ENCODE data around the gene KCNK15.

KCNK15 gene

GRCh38 chr20:44733341-44734069, 12.2 kb upstream of the KCNK15 start:
- H3K27me3 ChIP-seq (replicated peaks in 2 of 5; ENCODE audit: control insufficient read depth in 4 of 5, insufficient read depth in 5 of 5, low read length in 4 of 5), result no peaks in the 10 kb centered on the region
- ChIA-PET CTCF (interaction anchor here (0.6 to 7.7 kb wide), 17 partner anchors 8 to 165 kb away, joined by 3 to 130 read pairs (median 4); no protein-coding TSS in a partner anchor), POLR2A (no interaction called here)
- H3K4me3 ChIP-seq (ENCODE audit: control insufficient read depth in 1 of 7, extremely low read depth in 1 of 7, insufficient read depth in 4 of 7, low read depth in 2 of 7, low read length in 6 of 7), result no peak overlapping the region
- peaks cover 0 to 13% (median 6%) of the 10 kb centered on the region in 4 experiments for H3K4me1 ChIP-seq (ENCODE audit: control extremely low read depth in 1 of 4, control insufficient read depth in 4 of 4, insufficient read depth in 4 of 4, low read length in 3 of 4)
- WGBS (ENCODE audit: insufficient coverage), result 43% methylated on average over 6 of the region's 7 CpGs
- no peak overlapping the region for H3K27ac ChIP-seq (ENCODE audit: insufficient read depth in 1 of 2, low read depth in 1 of 2, low read length in 2 of 2, poor library complexity in 1 of 2, severe bottlenecking in 2 of 2)
- H3K9me3 ChIP-seq (ENCODE audit: control extremely low read depth in 1 of 5, control insufficient read depth in 4 of 5, insufficient read depth in 2 of 5, low read depth in 1 of 5, low read length in 4 of 5), result no peaks in the 10 kb centered on the region
- no peaks in the 10 kb centered on the region for H3K36me3 ChIP-seq (ENCODE audit: control insufficient read depth in 4 of 4, insufficient read depth in 4 of 4, low read length in 3 of 4)
- peak; percentile 60 to 83 (median 76) for DNase-seq

DNA sequence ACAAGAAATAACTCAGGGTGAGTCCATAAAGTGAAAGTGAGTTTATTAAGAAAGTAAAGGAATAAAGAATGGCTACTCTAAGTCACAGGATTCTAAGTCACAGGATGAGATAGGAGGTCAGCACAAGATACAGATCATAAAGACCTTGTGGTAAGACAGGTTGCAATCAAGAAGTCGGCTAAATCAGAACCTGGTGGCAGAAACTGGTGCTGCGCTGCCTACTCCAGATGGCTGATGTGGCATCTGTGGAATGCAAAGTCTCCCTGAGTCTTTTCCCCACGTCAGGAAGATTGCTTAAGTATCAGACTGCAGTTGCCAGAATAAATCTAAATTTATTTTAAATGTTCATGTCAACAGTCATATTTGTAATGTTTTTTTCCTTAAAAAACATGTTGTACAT, 10.7 kb upstream of the KCNK15 start:
- Histone ChIP-seq H3K27ac (ENCODE audit: insufficient read depth in 1 of 2, low read depth in 1 of 2, low read length in 2 of 2, poor library complexity in 1 of 2, severe bottlenecking in 2 of 2) (no peak overlapping the region), H3K36me3 (ENCODE audit: control insufficient read depth in 4 of 4, insufficient read depth in 4 of 4, low read length in 3 of 4) (no peaks in the 10 kb centered on the region), H3K4me3 (ENCODE audit: control insufficient read depth in 1 of 7, extremely low read depth in 1 of 7, insufficient read depth in 4 of 7, low read depth in 2 of 7, low read length in 6 of 7) (no peak overlapping the region), H3K4me1 (ENCODE audit: control extremely low read depth in 1 of 4, control insufficient read depth in 4 of 4, insufficient read depth in 4 of 4, low read length in 3 of 4) (peaks cover 0 to 9% (median 4%) of the 10 kb centered on the region in 4 experiments), H3K9me3 (ENCODE audit: control extremely low read depth in 1 of 5, control insufficient read depth in 4 of 5, insufficient read depth in 2 of 5, low read depth in 1 of 5, low read length in 4 of 5) (no peaks in the 10 kb centered on the region), H3K27me3 (replicated peaks in 2 of 5; ENCODE audit: control insufficient read depth in 4 of 5, insufficient read depth in 5 of 5, low read length in 4 of 5) (no peaks in the 10 kb centered on the region)
- POLR2A ChIA-PET, result no interaction called here
- CTCF ChIA-PET, result interaction anchor here (1.6 to 7.7 kb wide), 3 partner anchors 13 to 132 kb away, joined by 3 to 130 read pairs (median 8); no protein-coding TSS in a partner anchor
- no peak for DNase-seq
- 96% methylated on average over 2 of the region's 3 CpGs for WGBS (ENCODE audit: insufficient coverage)

DNA sequence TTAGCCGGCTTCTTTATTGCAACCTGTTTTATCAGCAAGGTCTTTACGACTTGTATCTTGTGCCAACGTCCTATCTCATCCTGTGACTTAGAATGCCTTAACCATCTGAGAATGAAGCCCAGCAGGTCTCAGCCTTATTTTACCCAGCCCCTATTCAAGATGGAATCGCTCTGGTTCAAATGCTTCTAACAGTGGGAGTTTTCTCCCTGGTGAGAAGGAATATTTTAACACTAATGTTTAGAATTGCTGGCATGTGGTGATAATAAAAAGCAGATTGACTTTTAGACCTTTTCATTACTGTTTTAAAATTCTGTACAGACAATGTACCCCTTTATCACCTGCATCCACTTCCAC, 9.9 kb upstream of the KCNK15 start:
- ChIA-PET CTCF (interaction anchor here (7.7 kb wide), 1 partner anchor 52 kb away, joined by 130 read pairs; no protein-coding TSS in a partner anchor), POLR2A (no interaction called here)
- DNase-seq, result no peak
- Histone ChIP-seq H3K27me3 (replicated peaks in 2 of 5; ENCODE audit: control insufficient read depth in 4 of 5, insufficient read depth in 5 of 5, low read length in 4 of 5) (no peaks in the 10 kb centered on the region), H3K9me3 (ENCODE audit: control extremely low read depth in 1 of 5, control insufficient read depth in 4 of 5, insufficient read depth in 2 of 5, low read depth in 1 of 5, low read length in 4 of 5) (no peaks in the 10 kb centered on the region), H3K4me1 (ENCODE audit: control extremely low read depth in 1 of 4, control insufficient read depth in 4 of 4, insufficient read depth in 4 of 4, low read length in 3 of 4) (peaks cover 0 to 9% (median 4%) of the 10 kb centered on the region in 4 experiments), H3K4me3 (ENCODE audit: control insufficient read depth in 1 of 7, extremely low read depth in 1 of 7, insufficient read depth in 4 of 7, low read depth in 2 of 7, low read length in 6 of 7) (peak overlapping the region in 1 of 7 experiments; percentile 53), H3K27ac (ENCODE audit: insufficient read depth in 1 of 2, low read depth in 1 of 2, low read length in 2 of 2, poor library complexity in 1 of 2, severe bottlenecking in 2 of 2) (no peak overlapping the region), H3K36me3 (ENCODE audit: control insufficient read depth in 4 of 4, insufficient read depth in 4 of 4, low read length in 3 of 4) (no peaks in the 10 kb centered on the region)
- 100% methylated on average over 3 of the region's 4 CpGs for whole genome bisulfite sequencing (ENCODE audit: insufficient coverage)

DNA sequence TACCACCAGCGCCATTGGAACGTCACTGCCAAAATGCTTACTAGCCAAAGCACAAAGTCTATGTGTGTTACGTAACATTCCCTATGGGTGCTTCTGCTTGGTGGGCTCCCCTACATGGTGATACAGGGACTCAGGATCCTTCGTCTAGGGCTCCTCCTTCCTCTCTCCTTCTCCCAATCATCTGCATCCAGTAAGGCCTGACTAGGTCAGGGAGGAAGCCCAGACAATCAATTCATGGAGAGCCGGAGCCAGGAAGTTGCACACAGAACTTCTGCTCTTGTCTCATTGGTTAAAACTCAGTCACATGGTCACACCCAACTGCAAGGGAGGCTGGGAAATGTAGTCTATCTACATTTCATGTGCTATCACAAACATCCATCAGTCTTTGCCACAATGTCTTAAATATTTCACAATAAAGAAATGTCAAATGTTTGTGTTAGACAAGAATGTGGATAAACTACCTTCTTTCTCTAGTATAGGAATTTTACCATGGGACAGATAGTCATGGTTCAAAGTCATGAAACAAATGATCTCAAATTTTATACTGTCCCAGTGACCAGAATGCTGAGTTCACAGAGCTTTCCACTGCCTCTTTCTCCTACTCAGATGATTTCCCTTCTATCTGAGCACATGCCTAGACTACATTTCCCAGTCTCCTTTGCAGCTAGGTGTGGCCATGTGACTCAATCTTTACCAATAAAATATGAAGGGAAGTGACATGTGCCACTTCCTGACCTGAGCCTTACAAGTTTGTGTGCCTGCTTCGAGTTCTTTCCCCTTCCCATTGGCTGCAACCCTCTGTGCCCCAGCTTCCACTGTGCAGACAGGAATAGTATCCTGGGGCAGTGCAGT, 9.3 kb upstream of the KCNK15 start:
- H3K4me3 ChIP-seq (ENCODE audit: control insufficient read depth in 1 of 7, extremely low read depth in 1 of 7, insufficient read depth in 4 of 7, low read depth in 2 of 7, low read length in 6 of 7), result peak overlapping the region in 2 of 7 experiments; percentile 29 to 53
- H3K36me3 ChIP-seq (ENCODE audit: control insufficient read depth in 4 of 4, insufficient read depth in 4 of 4, low read length in 3 of 4), result no peaks in the 10 kb centered on the region
- H3K9me3 ChIP-seq (ENCODE audit: control extremely low read depth in 1 of 5, control insufficient read depth in 4 of 5, insufficient read depth in 2 of 5, low read depth in 1 of 5, low read length in 4 of 5), result no peaks in the 10 kb centered on the region
- ChIA-PET CTCF (interaction anchor here (1.3 to 3.0 kb wide), 4 partner anchors 11 to 53 kb away, joined by 3 to 16 read pairs (median 8); no protein-coding TSS in a partner anchor), POLR2A (interaction anchor here (0.6 kb wide), 1 partner anchor 133 kb away, joined by 6 read pairs; no protein-coding TSS in a partner anchor)
- no peaks in the 10 kb centered on the region for H3K27me3 ChIP-seq (replicated peaks in 2 of 5; ENCODE audit: control insufficient read depth in 4 of 5, insufficient read depth in 5 of 5, low read length in 4 of 5)
- no peak overlapping the region for H3K27ac ChIP-seq (ENCODE audit: insufficient read depth in 1 of 2, low read depth in 1 of 2, low read length in 2 of 2, poor library complexity in 1 of 2, severe bottlenecking in 2 of 2)
- 53% methylated on average over 4 of the region's 6 CpGs for WGBS (ENCODE audit: insufficient coverage)
- DNase-seq, result peak; percentile 81 to 88 (median 87)
- H3K4me1 ChIP-seq (ENCODE audit: control extremely low read depth in 1 of 4, control insufficient read depth in 4 of 4, insufficient read depth in 4 of 4, low read length in 3 of 4), result peaks cover 0 to 9% (median 4%) of the 10 kb centered on the region in 4 experiments

DNA sequence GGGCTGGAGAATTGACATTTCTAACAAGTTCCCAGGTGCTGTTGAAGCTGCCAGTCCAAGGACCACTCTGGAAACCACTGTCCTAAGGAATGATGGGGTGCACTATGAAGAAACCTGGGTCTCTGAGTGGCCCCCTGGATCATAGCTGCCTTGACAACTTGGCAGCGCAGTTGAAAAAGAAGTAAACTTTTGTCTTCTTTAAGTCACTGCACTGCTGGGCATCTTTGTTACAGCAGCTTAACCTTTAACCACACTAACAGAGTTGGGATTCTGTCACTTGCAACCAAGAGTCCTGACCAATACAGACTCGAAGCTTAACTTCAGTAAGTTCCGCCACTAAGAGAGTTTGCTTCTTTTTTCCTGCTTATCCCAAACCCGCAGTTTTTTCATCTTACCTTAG, 8.5 kb upstream of the KCNK15 start:
- peaks cover 0 to 9% (median 4%) of the 10 kb centered on the region in 4 experiments for H3K4me1 ChIP-seq (ENCODE audit: control extremely low read depth in 1 of 4, control insufficient read depth in 4 of 4, insufficient read depth in 4 of 4, low read length in 3 of 4)
- H3K36me3 ChIP-seq (ENCODE audit: control insufficient read depth in 4 of 4, insufficient read depth in 4 of 4, low read length in 3 of 4), result no peaks in the 10 kb centered on the region
- H3K4me3 ChIP-seq (ENCODE audit: control insufficient read depth in 1 of 7, extremely low read depth in 1 of 7, insufficient read depth in 4 of 7, low read depth in 2 of 7, low read length in 6 of 7), result no peak overlapping the region
- H3K27ac ChIP-seq (ENCODE audit: insufficient read depth in 1 of 2, low read depth in 1 of 2, low read length in 2 of 2, poor library complexity in 1 of 2, severe bottlenecking in 2 of 2), result no peak overlapping the region
- no peaks in the 10 kb centered on the region for H3K9me3 ChIP-seq (ENCODE audit: control extremely low read depth in 1 of 5, control insufficient read depth in 4 of 5, insufficient read depth in 2 of 5, low read depth in 1 of 5, low read length in 4 of 5)
- ChIA-PET CTCF (interaction anchor here (0.9 to 3.0 kb wide), 5 partner anchors 11 to 54 kb away, joined by 3 to 16 read pairs (median 5); no protein-coding TSS in a partner anchor), POLR2A (interaction anchor here (0.6 kb wide), 1 partner anchor 132 kb away, joined by 6 read pairs; no protein-coding TSS in a partner anchor)
- 100% methylated on average over 2 of the region's 4 CpGs for WGBS (ENCODE audit: insufficient coverage)
- H3K27me3 ChIP-seq (replicated peaks in 2 of 5; ENCODE audit: control insufficient read depth in 4 of 5, insufficient read depth in 5 of 5, low read length in 4 of 5), result peaks cover 0 to 1% (median 0%) of the 10 kb centered on the region in 5 experiments
- DNase-seq, result no peak

- H3K27me3 ChIP-seq (replicated peaks in 2 of 5; ENCODE audit: control insufficient read depth in 4 of 5, insufficient read depth in 5 of 5, low read length in 4 of 5), result peaks cover 0 to 5% (median 0%) of the 10 kb centered on the region in 5 experiments
- DNase-seq, result peak; percentile 67 to 83 (median 82)
- ChIA-PET CTCF (interaction anchor here (2.8 to 3.0 kb wide), 2 partner anchors 9 to 55 kb away, joined by 12 to 16 read pairs; no protein-coding TSS in a partner anchor), POLR2A (no interaction called here)
- no peak overlapping the region for H3K27ac ChIP-seq (ENCODE audit: insufficient read depth in 1 of 2, low read depth in 1 of 2, low read length in 2 of 2, poor library complexity in 1 of 2, severe bottlenecking in 2 of 2)
- H3K9me3 ChIP-seq (ENCODE audit: control extremely low read depth in 1 of 5, control insufficient read depth in 4 of 5, insufficient read depth in 2 of 5, low read depth in 1 of 5, low read length in 4 of 5), result no peaks in the 10 kb centered on the region
- H3K36me3 ChIP-seq (ENCODE audit: control insufficient read depth in 4 of 4, insufficient read depth in 4 of 4, low read length in 3 of 4), result no peaks in the 10 kb centered on the region
- H3K4me3 ChIP-seq (ENCODE audit: control insufficient read depth in 1 of 7, extremely low read depth in 1 of 7, insufficient read depth in 4 of 7, low read depth in 2 of 7, low read length in 6 of 7), result no peak overlapping the region
- WGBS (ENCODE audit: insufficient coverage), result 100% methylated on average over 4 of the region's 7 CpGs
- H3K4me1 ChIP-seq (ENCODE audit: control extremely low read depth in 1 of 4, control insufficient read depth in 4 of 4, insufficient read depth in 4 of 4, low read length in 3 of 4), result peaks cover 0 to 7% (median 4%) of the 10 kb centered on the region in 4 experiments
Observed at GRCh38 chr20:44738813-44739477, 6.7 kb upstream of the KCNK15 start.
